Liver (tissue), 9 donors: ENCODE results near the gene SLC12A1. TPM values are rescaled to one million over a fixed set of nuclear protein-coding genes. Genes with fewer than 3 reads are reported as not detected.

Experiments used
- DNase-seq: peaks from one replicate; pipeline ENCODE4 v3.0.0-alpha.2; 2017; ENCODE audit warnings: low spot score
- H3K27ac ChIP-seq, 2 donors: one replicate each; pipeline ENCODE4 v1.7.0; 2013; ENCODE audit warnings: inconsistent platforms in 2 of 2, low read length in 2 of 2, control low read depth in 1 of 2, low read depth in 1 of 2, mild to moderate bottlenecking in 1 of 2
- H3K27me3 ChIP-seq, 4 donors: one replicate each; pipeline versions ENCODE4 v1.6.1 to v1.7.0; 2013; ENCODE audit warnings: low read length in 3 of 4, inconsistent platforms in 1 of 4, mild to moderate bottlenecking in 1 of 4, moderate library complexity in 1 of 4; ENCODE audit not compliant: control insufficient read depth in 4 of 4, insufficient read depth in 4 of 4
- H3K36me3 ChIP-seq, 4 donors: one replicate each; pipeline versions ENCODE4 v1.6.1 to v1.7.0; 2013; ENCODE audit warnings: low read length in 3 of 4, mild to moderate bottlenecking in 3 of 4, low read depth in 1 of 4, moderate library complexity in 1 of 4; ENCODE audit not compliant: control insufficient read depth in 4 of 4, insufficient read depth in 3 of 4
- H3K4me1 ChIP-seq, 4 donors: one replicate each; pipeline versions ENCODE4 v1.6.1 to v1.7.0; 2013; ENCODE audit warnings: low read length in 3 of 4, mild to moderate bottlenecking in 3 of 4, moderate library complexity in 1 of 4; ENCODE audit not compliant: control insufficient read depth in 4 of 4, insufficient read depth in 4 of 4
- H3K4me3 ChIP-seq, 3 donors: one replicate each; pipeline versions ENCODE4 v1.6.1 to v1.7.0; 2013; ENCODE audit warnings: low read length in 3 of 3, control low read depth in 1 of 3, low read depth in 1 of 3, mild to moderate bottlenecking in 1 of 3
- H3K9ac ChIP-seq, 2 donors: one replicate each; pipeline ENCODE4 v1.7.0; 2013; ENCODE audit warnings: low read length in 2 of 2, mild to moderate bottlenecking in 2 of 2, moderate library complexity in 2 of 2, control low read depth in 1 of 2, low read depth in 1 of 2
- H3K9me3 ChIP-seq, 4 donors: one replicate each; pipeline versions ENCODE4 v1.6.1 to v1.7.0; 2013; ENCODE audit warnings: low read length in 3 of 4; ENCODE audit not compliant: control insufficient read depth in 4 of 4
- CTCF ChIP-seq: fragments of 150-350 bp; IDR thresholded peaks from 2 replicates; pipeline ENCODE4 v1.5.1; 2017; ENCODE audit warnings: improper control_type of control experiment, low read depth, low read length; ENCODE audit not compliant: missing input control
- EGR1 ChIP-seq, 2 donors: IDR thresholded peaks; 2 replicates each; pipeline ENCODE4 v1.6.1; 2016 to 2018; ENCODE audit warnings: antibody characterized with exemption in 2 of 2, low read depth in 2 of 2
- FOXA1 ChIP-seq: IDR thresholded peaks from 2 replicates; pipeline ENCODE4 v1.6.1; 2016; ENCODE audit warnings: antibody characterized with exemption
- FOXA2 ChIP-seq: IDR thresholded peaks from 2 replicates; pipeline ENCODE4 v1.6.1; 2016; ENCODE audit warnings: antibody characterized with exemption
- GABPA ChIP-seq, 2 donors: IDR thresholded peaks in 1 of 2; conservative IDR thresholded peaks in 1 of 2; 2 replicates each; pipeline ENCODE4 v1.6.1; 2016; ENCODE audit warnings: antibody characterized with exemption in 2 of 2, mild to moderate bottlenecking in 1 of 2, moderate library complexity in 1 of 2
- HNF4G ChIP-seq: IDR thresholded peaks from 2 replicates; pipeline ENCODE4 v1.6.1; 2016; ENCODE audit warnings: antibody characterized with exemption
- JUND ChIP-seq, 2 donors: IDR thresholded peaks; 2 replicates each; pipeline ENCODE4 v1.6.1; 2016; ENCODE audit warnings: antibody characterized with exemption in 2 of 2
- NR2F2 ChIP-seq: IDR thresholded peaks from 2 replicates; pipeline ENCODE4 v1.6.1; 2016; ENCODE audit warnings: antibody characterized with exemption
- RAD21 ChIP-seq, 2 donors: IDR thresholded peaks; 2 replicates each; pipeline ENCODE4 v1.6.1; 2016; ENCODE audit warnings: antibody characterized with exemption in 2 of 2, mild to moderate bottlenecking in 2 of 2
- SP1 ChIP-seq: IDR thresholded peaks from 2 replicates; pipeline ENCODE4 v1.6.1; 2018; ENCODE audit warnings: antibody characterized with exemption, mild to moderate bottlenecking
- TAF1 ChIP-seq: conservative IDR thresholded peaks from 2 replicates; pipeline ENCODE4 v1.6.1; 2016; ENCODE audit warnings: antibody characterized with exemption, mild to moderate bottlenecking
- YY1 ChIP-seq: IDR thresholded peaks from 2 replicates; pipeline ENCODE4 v1.6.1; 2016; ENCODE audit warnings: antibody characterized with exemption, mild to moderate bottlenecking
- ZBTB33 ChIP-seq: IDR thresholded peaks from 2 replicates; pipeline ENCODE4 v1.6.1; 2016; ENCODE audit warnings: antibody characterized with exemption
- WGBS: extraction: QIAGEN DNeasy Blood & Tissue Kit; methylation state at CpG from one replicate; pipeline ENCODE4 v1.1.7; 2013; 5-methylcytosine and 5-hydroxymethylcytosine counted together
- polyA plus RNA-seq, 2 donors: library from polyadenylated mRNA; stranded (reverse) in 1 of 2; unstranded in 1 of 2; fragments of 200-250 nt in 1 of 2; fragments of >200 nt in 1 of 2; fragmentation: Nextera tagmentation in 1 of 2; extraction: Ambion mirVana in 1 of 2; gene quantifications; one replicate each; pipeline versions ENCODE4 v1.2.1 to v1.2.3, GENCODE V29; 2013 to 2015
- total RNA-seq, 2 donors: library from RNA; depleted of rRNA; stranded (reverse); fragments of >200 nt; gene quantifications; one replicate each; pipeline ENCODE4 v1.2.3, GENCODE V29; 2014
- TF ChIP-seq, protein P1 (sequence below): IDR thresholded peaks from 2 replicates; pipeline ENCODE4 v1.6.1; 2016; ENCODE audit warnings: antibody characterized with exemption, mild to moderate bottlenecking
- TF ChIP-seq, protein P2 (sequence below): IDR thresholded peaks from 2 replicates; pipeline ENCODE4 v1.6.1; 2016; ENCODE audit warnings: antibody characterized with exemption
- donor health status: healthy.
- donor health status: healthy.
- donor health status: healthy.
- donor health status: healthy.
- donor health status: healthy.

SLC12A1 gene
- total and polyA plus RNA-seq, 4 donors: 0.03 to 0.42 (median 0.09) TPM

DNA sequence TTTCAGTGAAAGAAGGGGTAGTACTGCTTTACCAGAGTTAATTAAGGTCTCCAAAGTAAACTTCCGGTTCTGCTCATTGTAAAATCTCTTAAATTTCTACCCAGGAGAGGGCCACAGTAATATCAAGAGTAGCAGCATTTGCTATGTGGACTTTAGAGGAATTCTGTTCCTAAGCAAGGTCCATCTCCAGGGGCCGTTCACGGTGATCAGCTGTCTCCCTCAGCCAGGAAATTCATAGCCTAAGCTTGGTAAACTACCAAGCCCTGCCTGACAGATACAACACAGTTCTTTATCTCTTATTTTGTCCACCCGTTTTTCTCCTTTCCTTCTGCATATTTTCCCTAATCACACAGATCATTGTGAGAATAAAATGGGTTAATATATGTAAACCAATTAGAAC lies 127.4 kb downstream of the SLC12A1 start (continued):
- TF ChIP-seq, protein P1, sequence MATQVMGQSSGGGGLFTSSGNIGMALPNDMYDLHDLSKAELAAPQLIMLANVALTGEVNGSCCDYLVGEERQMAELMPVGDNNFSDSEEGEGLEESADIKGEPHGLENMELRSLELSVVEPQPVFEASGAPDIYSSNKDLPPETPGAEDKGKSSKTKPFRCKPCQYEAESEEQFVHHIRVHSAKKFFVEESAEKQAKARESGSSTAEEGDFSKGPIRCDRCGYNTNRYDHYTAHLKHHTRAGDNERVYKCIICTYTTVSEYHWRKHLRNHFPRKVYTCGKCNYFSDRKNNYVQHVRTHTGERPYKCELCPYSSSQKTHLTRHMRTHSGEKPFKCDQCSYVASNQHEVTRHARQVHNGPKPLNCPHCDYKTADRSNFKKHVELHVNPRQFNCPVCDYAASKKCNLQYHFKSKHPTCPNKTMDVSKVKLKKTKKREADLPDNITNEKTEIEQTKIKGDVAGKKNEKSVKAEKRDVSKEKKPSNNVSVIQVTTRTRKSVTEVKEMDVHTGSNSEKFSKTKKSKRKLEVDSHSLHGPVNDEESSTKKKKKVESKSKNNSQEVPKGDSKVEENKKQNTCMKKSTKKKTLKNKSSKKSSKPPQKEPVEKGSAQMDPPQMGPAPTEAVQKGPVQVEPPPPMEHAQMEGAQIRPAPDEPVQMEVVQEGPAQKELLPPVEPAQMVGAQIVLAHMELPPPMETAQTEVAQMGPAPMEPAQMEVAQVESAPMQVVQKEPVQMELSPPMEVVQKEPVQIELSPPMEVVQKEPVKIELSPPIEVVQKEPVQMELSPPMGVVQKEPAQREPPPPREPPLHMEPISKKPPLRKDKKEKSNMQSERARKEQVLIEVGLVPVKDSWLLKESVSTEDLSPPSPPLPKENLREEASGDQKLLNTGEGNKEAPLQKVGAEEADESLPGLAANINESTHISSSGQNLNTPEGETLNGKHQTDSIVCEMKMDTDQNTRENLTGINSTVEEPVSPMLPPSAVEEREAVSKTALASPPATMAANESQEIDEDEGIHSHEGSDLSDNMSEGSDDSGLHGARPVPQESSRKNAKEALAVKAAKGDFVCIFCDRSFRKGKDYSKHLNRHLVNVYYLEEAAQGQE: no peak
- no peak for TF ChIP-seq ZBTB33
- no peak for TF ChIP-seq SP1
- no peak for TF ChIP-seq FOXA1
- TF ChIP-seq FOXA2: no peak
- TF ChIP-seq RAD21 (IDR thresholded peaks at IDR 0.05): no peak

DNA sequence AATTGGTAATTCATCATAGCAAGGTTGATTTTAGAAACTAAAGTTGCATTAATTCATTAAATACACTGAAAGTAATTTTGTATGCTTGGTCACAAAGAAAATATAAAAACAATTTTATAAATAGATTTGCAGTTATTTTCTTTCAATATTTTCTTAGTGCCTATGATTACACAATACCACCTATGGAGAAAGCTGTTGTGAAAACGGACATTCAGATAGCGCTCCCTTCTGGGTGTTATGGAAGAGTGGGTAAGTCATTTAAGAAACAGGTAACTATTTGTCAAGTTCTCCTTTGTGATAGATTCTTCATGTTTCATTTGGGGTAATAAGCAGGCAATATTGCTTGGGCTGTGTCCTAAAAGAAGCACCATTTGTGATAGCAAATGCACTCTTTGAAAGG lies 128.2 kb downstream of the SLC12A1 start:
- Histone ChIP-seq H3K36me3 (peaks cover 0 to 25% (median 13%) of the 10 kb centered on the region in 4 donors), H3K27ac (no peak overlapping the region), H3K4me1 (peaks cover 4 to 13% (median 10%) of the 10 kb centered on the region in 4 donors), H3K27me3 (no peaks in the 10 kb centered on the region), H3K9ac (no peak overlapping the region), H3K9me3 (no peaks in the 10 kb centered on the region), H3K4me3 (no peak overlapping the region)
- WGBS: 85% methylated on average over 2 of the region's 2 CpGs
- TF ChIP-seq ZBTB33: no peak
- no peak for TF ChIP-seq CTCF
- TF ChIP-seq, protein P2, sequence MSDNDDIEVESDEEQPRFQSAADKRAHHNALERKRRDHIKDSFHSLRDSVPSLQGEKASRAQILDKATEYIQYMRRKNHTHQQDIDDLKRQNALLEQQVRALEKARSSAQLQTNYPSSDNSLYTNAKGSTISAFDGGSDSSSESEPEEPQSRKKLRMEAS: no peak
- TF ChIP-seq NR2F2: no peak
- no peak for TF ChIP-seq EGR1 (IDR thresholded peaks at IDR 0.05; ENCODE audit: low read depth in 2 of 2)
- TF ChIP-seq SP1: no peak
- no peak for TF ChIP-seq GABPA (IDR thresholded peaks at IDR 0.05 in 1 of 2, conservative IDR thresholded peaks at IDR 0.05 in 1 of 2)
- TF ChIP-seq, protein P1: no peak
- TF ChIP-seq FOXA1: no peak
- TF ChIP-seq HNF4G: no peak
- no peak for TF ChIP-seq RAD21 (IDR thresholded peaks at IDR 0.05)
- no peak for TF ChIP-seq FOXA2
- TF ChIP-seq JUND (IDR thresholded peaks at IDR 0.05): no peak
- TF ChIP-seq TAF1: no peak
- TF ChIP-seq YY1: no peak
- no peak for DNase-seq
